ENCODE results near the gene TCEANC2.

TCEANC2 gene

DNA sequence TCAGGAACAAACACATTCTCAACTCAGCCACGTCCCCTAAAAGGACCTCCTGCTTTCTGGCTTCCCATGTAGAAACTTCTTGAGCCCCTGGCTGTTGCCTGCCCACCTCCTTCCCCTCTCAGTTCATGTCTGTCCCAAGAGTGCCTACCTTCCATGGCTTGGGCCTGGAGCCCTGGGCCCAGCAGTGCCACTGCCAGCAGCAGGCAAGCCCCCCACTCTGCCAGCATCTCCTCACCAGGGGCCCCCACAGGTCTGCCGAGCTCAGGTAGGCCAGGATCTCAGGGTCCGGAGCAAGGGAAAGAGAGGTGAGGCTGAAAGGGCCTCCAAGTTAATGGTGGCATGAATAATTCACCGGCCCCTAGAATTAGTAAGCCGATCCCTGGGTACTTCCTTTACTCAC is 99.3 kb downstream of the TCEANC2 start, which contains the start of gene CDCP2:
CDCP2 (minus strand) TSS at position 305 of the 400 bp plus-strand sequence; CDS start at position 227, 78 bp downstream.
- TF ChIP-seq FOXP2 (optimal IDR thresholded peaks at IDR 0.05; ENCODE audit: borderline replicate concordance, extremely low read depth, extremely low read length, insufficient read depth) (no peak), POLR2AphosphoS5 (IDR thresholded peaks at IDR 0.05; ENCODE audit: low read depth, low read length) (no peak), SIN3A (IDR thresholded peaks at IDR 0.05; ENCODE audit: borderline replicate concordance, insufficient read depth, low read length) (no peak), TAF1 (IDR thresholded peaks at IDR 0.05; ENCODE audit: borderline replicate concordance, insufficient read depth, low read length) (no peak)
- TF ChIP-seq, protein P1, sequence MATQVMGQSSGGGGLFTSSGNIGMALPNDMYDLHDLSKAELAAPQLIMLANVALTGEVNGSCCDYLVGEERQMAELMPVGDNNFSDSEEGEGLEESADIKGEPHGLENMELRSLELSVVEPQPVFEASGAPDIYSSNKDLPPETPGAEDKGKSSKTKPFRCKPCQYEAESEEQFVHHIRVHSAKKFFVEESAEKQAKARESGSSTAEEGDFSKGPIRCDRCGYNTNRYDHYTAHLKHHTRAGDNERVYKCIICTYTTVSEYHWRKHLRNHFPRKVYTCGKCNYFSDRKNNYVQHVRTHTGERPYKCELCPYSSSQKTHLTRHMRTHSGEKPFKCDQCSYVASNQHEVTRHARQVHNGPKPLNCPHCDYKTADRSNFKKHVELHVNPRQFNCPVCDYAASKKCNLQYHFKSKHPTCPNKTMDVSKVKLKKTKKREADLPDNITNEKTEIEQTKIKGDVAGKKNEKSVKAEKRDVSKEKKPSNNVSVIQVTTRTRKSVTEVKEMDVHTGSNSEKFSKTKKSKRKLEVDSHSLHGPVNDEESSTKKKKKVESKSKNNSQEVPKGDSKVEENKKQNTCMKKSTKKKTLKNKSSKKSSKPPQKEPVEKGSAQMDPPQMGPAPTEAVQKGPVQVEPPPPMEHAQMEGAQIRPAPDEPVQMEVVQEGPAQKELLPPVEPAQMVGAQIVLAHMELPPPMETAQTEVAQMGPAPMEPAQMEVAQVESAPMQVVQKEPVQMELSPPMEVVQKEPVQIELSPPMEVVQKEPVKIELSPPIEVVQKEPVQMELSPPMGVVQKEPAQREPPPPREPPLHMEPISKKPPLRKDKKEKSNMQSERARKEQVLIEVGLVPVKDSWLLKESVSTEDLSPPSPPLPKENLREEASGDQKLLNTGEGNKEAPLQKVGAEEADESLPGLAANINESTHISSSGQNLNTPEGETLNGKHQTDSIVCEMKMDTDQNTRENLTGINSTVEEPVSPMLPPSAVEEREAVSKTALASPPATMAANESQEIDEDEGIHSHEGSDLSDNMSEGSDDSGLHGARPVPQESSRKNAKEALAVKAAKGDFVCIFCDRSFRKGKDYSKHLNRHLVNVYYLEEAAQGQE (IDR thresholded peaks at IDR 0.05; ENCODE audit: insufficient read depth in 1 of 2, low read depth in 2 of 2, low read length in 2 of 2) = no peak

DNA sequence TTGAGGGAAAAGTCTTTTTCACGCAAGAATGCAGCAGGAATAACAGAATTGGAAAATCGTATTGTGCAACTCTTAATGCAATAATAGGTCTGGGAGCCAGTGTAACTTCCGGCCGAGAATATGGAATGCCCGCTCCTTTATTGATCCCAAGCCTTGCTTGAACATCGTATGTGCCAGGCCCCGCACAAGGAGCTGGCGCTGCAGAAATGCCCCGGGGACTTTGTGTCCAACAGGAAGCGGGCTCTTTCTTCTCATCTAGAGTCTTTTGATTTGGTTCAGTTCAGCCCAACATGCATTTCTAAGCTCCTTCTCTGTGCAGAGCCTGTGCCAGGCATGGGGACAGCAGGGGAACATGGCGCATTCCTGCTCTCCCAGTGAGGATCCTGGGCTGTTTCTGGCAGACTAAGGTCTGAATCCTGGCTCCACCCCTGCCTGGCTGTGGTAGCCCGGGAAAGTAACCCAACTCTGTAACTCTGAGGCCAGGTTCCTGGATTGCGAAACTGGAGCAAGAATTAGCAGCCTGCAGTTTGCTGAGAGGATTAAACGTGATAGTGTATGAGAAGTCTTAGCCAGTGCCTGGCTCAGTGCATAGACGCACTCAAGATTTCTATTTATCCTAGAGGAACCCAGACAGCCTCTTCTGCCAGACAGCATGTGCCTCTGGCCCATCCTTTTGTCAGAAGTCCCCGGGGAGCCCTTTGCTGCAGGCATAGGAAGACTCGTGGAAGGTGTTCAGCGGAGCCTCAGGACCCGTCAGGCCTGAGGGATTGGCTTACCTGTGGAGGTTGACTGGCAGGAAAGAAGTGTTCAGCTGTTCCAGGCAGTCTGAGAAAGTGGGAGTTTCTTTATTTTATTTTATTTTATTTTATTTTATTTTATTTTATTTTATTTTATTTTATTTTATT is 100.4 kb downstream of the TCEANC2 start:
- TF ChIP-seq FOXP2 (optimal IDR thresholded peaks at IDR 0.05; ENCODE audit: borderline replicate concordance, extremely low read depth, extremely low read length, insufficient read depth) (no peak), TAF1 (IDR thresholded peaks at IDR 0.05; ENCODE audit: borderline replicate concordance, insufficient read depth, low read length) (no peak), POLR2AphosphoS5 (IDR thresholded peaks at IDR 0.05; ENCODE audit: low read depth, low read length) (no peak), SIN3A (IDR thresholded peaks at IDR 0.05; ENCODE audit: borderline replicate concordance, insufficient read depth, low read length) (no peak)
- TF ChIP-seq, protein P1 (IDR thresholded peaks at IDR 0.05; ENCODE audit: insufficient read depth in 1 of 2, low read depth in 2 of 2, low read length in 2 of 2) = no peak
